ENCODE results near the gene RGR. TPM values are rescaled to one million over a fixed set of nuclear protein-coding genes. Genes with fewer than 3 reads are reported as not detected.

The RGR gene
- total and polyA plus RNA-seq, 12 donors: 0.17 TPM; not detected in 11

DNA sequence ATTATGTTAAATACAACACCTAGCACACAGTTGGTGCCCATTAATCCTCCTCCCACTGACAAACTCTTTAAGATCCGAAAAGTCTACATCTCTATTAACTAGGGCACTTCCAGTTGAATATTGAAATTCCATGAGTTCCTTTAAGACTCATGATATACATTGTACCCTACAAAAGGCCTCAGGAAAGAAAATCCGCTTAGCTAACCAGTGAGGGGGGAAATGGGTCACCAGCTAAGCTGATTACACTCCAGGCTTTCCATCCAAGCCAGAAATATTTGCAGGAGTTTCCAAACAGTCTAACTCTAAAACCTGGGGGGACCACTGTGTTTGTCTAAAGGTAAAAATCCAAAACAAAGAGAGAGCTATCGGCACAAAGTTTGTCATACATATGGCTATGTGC lies 18.2 kb upstream of the RGR start:
- intact Hi-C loops (cut with DNase I): no loop called here
- Histone ChIP-seq H3K27ac (no peak overlapping the region), H3K9me3 (replicated peaks in 1 of 3) (no peaks in the 10 kb centered on the region), H3K4me3 (no peak overlapping the region), H3K4me1 (replicated peaks in 1 of 2) (no peaks in the 10 kb centered on the region), H3K36me3 (replicated peaks in 1 of 2) (no peaks in the 10 kb centered on the region), H3K27me3 (no peaks in the 10 kb centered on the region)
- TF ChIP-seq POLR2A (IDR thresholded peaks at IDR 0.05): no peak
- TF ChIP-seq CTCF (IDR thresholded peaks at IDR 0.05): no peak
- DNase-seq: no peak
- 73 to 83% (median 78%) methylated on average over 3 of the region's 3 CpGs for WGBS, 4 donors

DNA sequence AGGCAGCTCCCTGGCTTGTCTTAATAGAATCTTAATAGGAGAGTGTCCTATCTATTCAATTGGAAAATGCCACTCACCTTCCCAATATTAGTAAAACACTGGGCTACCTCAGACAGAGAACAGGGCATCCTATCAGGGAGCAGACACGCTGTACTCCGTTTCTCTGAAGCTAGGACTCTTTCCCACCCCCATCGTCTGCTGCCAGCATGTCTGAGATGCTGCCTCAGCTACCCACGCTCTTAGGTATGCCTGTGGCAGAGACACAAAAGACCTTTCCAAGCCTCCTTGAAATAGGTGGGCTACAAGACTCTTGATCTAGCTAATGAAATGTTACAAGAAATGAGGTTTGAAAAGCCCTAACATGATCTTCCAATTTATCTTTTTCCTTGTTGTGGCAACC lies 17.0 kb upstream of the RGR start:
- no peaks in the 10 kb centered on the region for H3K9me3 ChIP-seq (replicated peaks in 1 of 3)
- no peak overlapping the region for H3K4me3 ChIP-seq
- no peaks in the 10 kb centered on the region for H3K4me1 ChIP-seq (replicated peaks in 1 of 2)
- intact Hi-C loops (cut with DNase I): no loop called here
- TF ChIP-seq CTCF (IDR thresholded peaks at IDR 0.05) (no peak), POLR2A (IDR thresholded peaks at IDR 0.05) (no peak)
- no peak for DNase-seq
- no peaks in the 10 kb centered on the region for H3K36me3 ChIP-seq (replicated peaks in 1 of 2)
- no peaks in the 10 kb centered on the region for H3K27me3 ChIP-seq
- H3K27ac ChIP-seq: no peak overlapping the region
- WGBS, 4 donors: 64 to 75% (median 67%) methylated on average over 4 of the region's 4 CpGs

DNA sequence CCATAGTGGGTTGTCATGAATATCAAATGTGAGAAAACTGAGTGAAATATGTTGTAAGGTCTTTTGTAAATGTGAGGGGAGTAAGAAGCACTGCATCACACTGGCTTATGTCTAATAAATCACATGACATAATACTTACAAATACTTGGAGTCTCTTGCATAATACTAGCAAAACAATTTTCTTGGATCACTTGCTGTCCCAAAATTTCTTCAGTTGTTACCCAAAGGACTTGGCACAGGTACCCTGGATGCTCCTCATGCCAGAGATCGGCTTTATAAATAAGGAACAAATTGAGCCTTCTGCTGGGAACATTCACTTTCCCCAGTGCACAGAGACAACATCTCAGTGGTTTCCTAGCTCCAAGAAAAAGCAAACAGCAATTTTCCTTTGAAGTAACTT lies 14.5 kb upstream of the RGR start:
- intact Hi-C loops (cut with DNase I): no loop called here
- DNase-seq: no peak
- H3K4me1 ChIP-seq (replicated peaks in 1 of 2): no peaks in the 10 kb centered on the region
- H3K9me3 ChIP-seq (replicated peaks in 1 of 3): no peaks in the 10 kb centered on the region
- no peak overlapping the region for H3K4me3 ChIP-seq
- H3K27me3 ChIP-seq: no peaks in the 10 kb centered on the region
- 54 to 75% (median 61%) methylated on average over 1 of the region's 1 CpG for WGBS, 4 donors
- no peak overlapping the region for H3K27ac ChIP-seq
- TF ChIP-seq POLR2A (IDR thresholded peaks at IDR 0.05) (no peak), CTCF (IDR thresholded peaks at IDR 0.05) (no peak)
- H3K36me3 ChIP-seq (replicated peaks in 1 of 2): no peaks in the 10 kb centered on the region

- 84 to 100% (median 93%) methylated on average over 1 to 10 of the region's 10 CpGs for WGBS, 4 donors
- no peak for DNase-seq
- Histone ChIP-seq H3K9me3 (replicated peaks in 1 of 3) (no peaks in the 10 kb centered on the region), H3K27ac (no peak overlapping the region), H3K36me3 (replicated peaks in 1 of 2) (no peaks in the 10 kb centered on the region), H3K27me3 (no peaks in the 10 kb centered on the region), H3K4me3 (no peak overlapping the region), H3K4me1 (replicated peaks in 1 of 2) (no peaks in the 10 kb centered on the region)
- TF ChIP-seq POLR2A (IDR thresholded peaks at IDR 0.05): no peak
- no peak for TF ChIP-seq CTCF (IDR thresholded peaks at IDR 0.05)
- intact Hi-C loops (cut with DNase I): no loop called here
Observed at GRCh38 chr10:84232376-84232775, 12.5 kb upstream of the RGR start.
